Measurements from ENCODE around the gene FOXP3.
A peak's percentile ranks its signal among the peaks of the same experiment; 100 is the strongest.
"Not testable (repeated sequence)": the region's sequence is repeated elsewhere in the genome, so short reads cannot be mapped to it uniquely, and the experiment has no call there.

FOXP3 gene

GRCh38 chrX:49300703-49301102 is 36.2 kb upstream of the FOXP3 start:
- H3K4me3 ChIP-seq (replicated peaks; ENCODE audit: low read depth, low read length): no peak overlapping the region
- no peak for DNase-seq (ENCODE audit: low read depth)
- TF ChIP-seq CTCF (IDR thresholded peaks at IDR 0.05; ENCODE audit: low read length, missing control alignments): no peak

GRCh38 chrX:49299293-49299692 is 34.8 kb upstream of the FOXP3 start:
- not testable (repeated sequence) for H3K4me3 ChIP-seq (replicated peaks; ENCODE audit: low read depth, low read length); DNase-seq (ENCODE audit: low read depth)

GRCh38 chrX:49292400-49293362 is 28.2 kb upstream of the FOXP3 start:
- DNase-seq (ENCODE audit: low read depth): no peak
- H3K4me3 ChIP-seq (replicated peaks; ENCODE audit: low read depth, low read length): no peak overlapping the region
- no peak for TF ChIP-seq CTCF (IDR thresholded peaks at IDR 0.05; ENCODE audit: low read length, missing control alignments)

GRCh38 chrX:49291615-49292337 is 27.3 kb upstream of the FOXP3 start:
- TF ChIP-seq CTCF (IDR thresholded peaks at IDR 0.05; ENCODE audit: low read length, missing control alignments): peak; percentile 61
- no peak overlapping the region for H3K4me3 ChIP-seq (replicated peaks; ENCODE audit: low read depth, low read length)
- DNase-seq (ENCODE audit: low read depth): peak; percentile 68

- DNase-seq (ENCODE audit: low read depth): no peak
- no peak overlapping the region for H3K4me3 ChIP-seq (replicated peaks; ENCODE audit: low read depth, low read length)
- no peak for TF ChIP-seq CTCF (IDR thresholded peaks at IDR 0.05; ENCODE audit: low read length, missing control alignments)
Measured at GRCh38 chrX:49290215-49290614, 25.7 kb upstream of the FOXP3 start.

GRCh38 chrX:49287665-49288064 is 23.2 kb upstream of the FOXP3 start:
- TF ChIP-seq CTCF (IDR thresholded peaks at IDR 0.05; ENCODE audit: low read length, missing control alignments): no peak
- no peak overlapping the region for H3K4me3 ChIP-seq (replicated peaks; ENCODE audit: low read depth, low read length)
- no peak for DNase-seq (ENCODE audit: low read depth)

GRCh38 chrX:49286581-49286980 is 22.1 kb upstream of the FOXP3 start:
- no peak overlapping the region for H3K4me3 ChIP-seq (replicated peaks; ENCODE audit: low read depth, low read length)
- TF ChIP-seq CTCF (IDR thresholded peaks at IDR 0.05; ENCODE audit: low read length, missing control alignments): no peak
- DNase-seq (ENCODE audit: low read depth): no peak
